K562 (cell line): ENCODE data around the gene LRRC9. TPM values are rescaled to one million over a fixed set of nuclear protein-coding genes. Genes with fewer than 3 reads are reported as not detected.

Source experiments
- ATAC-seq: fragments of 200-7000 bp; cut with Tn5 transposase; 3 replicates; pipeline ENCODE4 v1.9.1; 2020; ENCODE audit warnings: moderate library complexity
- BruUV-seq: library from RNA; stranded (reverse); fragments of 400-500 nt; replicated peaks from 2 replicates; lab custom pipeline; 2021; lab: Mats Ljungman, UMichigan
- CTCF ChIA-PET: fragments of 300-600 bp; formaldehyde crosslinking; extraction: SDS; loops from one replicate; lab custom pipeline; 2021; ENCODE audit warnings: low intra/inter-chr PET ratio; lab: Yijun Ruan, JAX
- POLR2A ChIA-PET: fragments of 300-600, 350-650 bp; sonication (Branson Sonifier 250); formaldehyde crosslinking; extraction: SDS; loops from one replicate; lab custom pipeline; 2021; ENCODE audit warnings: antibody characterized with exemption, inconsistent platforms; lab: Yijun Ruan, JAX
- DNase-seq, 4 experiments: peaks; one replicate each; pipeline versions ENCODE4 v3.0.0 to v3.0.0-alpha.2; 2011 to 2018; ENCODE audit warnings: low spot score in 3 of 4, mixed read lengths in 3 of 4; ENCODE audit errors: extremely low read depth in 1 of 4
- FAIRE-seq: peaks from 2 replicates; lab custom pipeline; 2011; peaks lifted over from hg19 to GRCh38; lab: Jason Lieb, UNC
- H2AFZ ChIP-seq: 2 replicates; pipeline ENCODE4 v1.6.0; 2011; ENCODE audit warnings: low read depth, low read length, control low read depth, inconsistent platforms
- H3K27ac ChIP-seq: fragments of 200-600 bp; 3 replicates; pipeline ENCODE4 v1.8.0; 2011; ENCODE audit warnings: low read depth, mild to moderate bottlenecking, control low read depth, inconsistent platforms, low read length, moderate library complexity, mixed read lengths; ENCODE audit errors: extremely low read depth
- H3K27me3 ChIP-seq, 2 experiments: fragments of 300-600 bp in 1 of 2; 2 replicates in 1 of 2; 3 replicates in 1 of 2; pipeline versions ENCODE4 v1.6.0 to v1.8.0; 2011; ENCODE audit warnings: inconsistent platforms in 2 of 2, low read length in 2 of 2, mild to moderate bottlenecking in 1 of 2, mixed read lengths in 1 of 2, moderate library complexity in 1 of 2; ENCODE audit not compliant: control insufficient read depth in 2 of 2, insufficient read depth in 2 of 2
- H3K36me3 ChIP-seq: fragments of 300-600 bp; 3 replicates; pipeline ENCODE4 v1.8.0; 2011; ENCODE audit warnings: mild to moderate bottlenecking, low read length, inconsistent platforms; ENCODE audit not compliant: control insufficient read depth, insufficient read depth
- H3K4me1 ChIP-seq, 2 experiments: fragments of 200-600 bp in 1 of 2; replicated peaks in 1 of 2; 2 replicates in 1 of 2; 3 replicates in 1 of 2; pipeline versions ENCODE4 v1.5.1 to v1.8.0; 2011; ENCODE audit warnings: inconsistent platforms in 2 of 2, low read length in 2 of 2, mild to moderate bottlenecking in 1 of 2, mixed read lengths in 1 of 2, moderate library complexity in 1 of 2; ENCODE audit not compliant: control insufficient read depth in 2 of 2, insufficient read depth in 2 of 2
- H3K4me2 ChIP-seq: 2 replicates; pipeline ENCODE4 v1.6.1; 2011; ENCODE audit warnings: low read length, control low read depth, inconsistent platforms, mixed read lengths; ENCODE audit not compliant: insufficient read depth
- H3K4me3 ChIP-seq: fragments of 200-600 bp; sonication (generic), shearing (Covaris generic); 2 replicates; pipeline ENCODE4 v1.5.1; 2016; ENCODE audit warnings: control low read depth, inconsistent platforms
- H3K79me2 ChIP-seq: fragments of 200-600 bp; 3 replicates; pipeline ENCODE4 v1.8.0; 2011; ENCODE audit warnings: low read length, inconsistent platforms; ENCODE audit not compliant: control insufficient read depth, insufficient read depth
- H3K9ac ChIP-seq, 2 experiments: 2 replicates each; pipeline versions ENCODE4 v1.6.0 to v1.6.1; 2011; ENCODE audit warnings: low read depth in 2 of 2, low read length in 2 of 2, control low read depth in 1 of 2, inconsistent platforms in 1 of 2, mild to moderate bottlenecking in 1 of 2, mixed read lengths in 1 of 2; ENCODE audit not compliant: insufficient read depth in 1 of 2
- H3K9me1 ChIP-seq: one replicate; pipeline ENCODE4 v1.6.0; 2011; ENCODE audit warnings: inconsistent platforms, mild to moderate bottlenecking, low read length, moderate library complexity; ENCODE audit not compliant: control insufficient read depth, insufficient read depth
- H3K9me3 ChIP-seq: replicated peaks from 2 replicates; pipeline ENCODE4 v1.5.1; 2011; ENCODE audit warnings: low read depth, low read length, inconsistent platforms; ENCODE audit not compliant: control insufficient read depth, insufficient read depth
- H4K20me1 ChIP-seq: replicated peaks from 2 replicates; pipeline ENCODE4 v1.6.1; 2011; ENCODE audit warnings: low read length, inconsistent platforms, mixed read lengths; ENCODE audit not compliant: control insufficient read depth, insufficient read depth
- CBFB ChIP-seq: sonication (generic); formaldehyde crosslinking; IDR thresholded peaks from 2 replicates; pipeline ENCODE4 v1.4.0; 2020; ENCODE audit warnings: mild to moderate bottlenecking, missing genetic modification reagents
- CCAR2 ChIP-seq: fragments of 200-400 bp; formaldehyde crosslinking; IDR thresholded peaks from 2 replicates; pipeline ENCODE4 v1.6.1; 2017; ENCODE audit warnings: mild to moderate bottlenecking, low read depth, low read length
- HNRNPK ChIP-seq: fragments of 200-400 bp; formaldehyde crosslinking; IDR thresholded peaks from one replicate; pipeline ENCODE4 v1.6.1; 2018; ENCODE audit warnings: mild to moderate bottlenecking, low read depth, low read length; ENCODE audit not compliant: poor library complexity, severe bottlenecking
- ILF3 ChIP-seq: fragments of 450-650 bp; IDR thresholded peaks from 2 replicates; pipeline ENCODE4 v1.6.1; 2018; ENCODE audit warnings: antibody characterized with exemption, mild to moderate bottlenecking, moderate library complexity, borderline replicate concordance
- JUNB ChIP-seq: fragments of 450-650 bp; formaldehyde crosslinking; conservative IDR thresholded peaks from 2 replicates; pipeline ENCODE4 v1.4.0; 2020; ENCODE audit warnings: mild to moderate bottlenecking
- MTA3 ChIP-seq: fragments of 450-650 bp; formaldehyde crosslinking; IDR thresholded peaks from 2 replicates; pipeline ENCODE4 v1.6.1; 2017; ENCODE audit warnings: mild to moderate bottlenecking, borderline replicate concordance
- NFATC3 ChIP-seq: fragments of 450-650 bp; IDR thresholded peaks from 2 replicates; pipeline ENCODE4 v1.6.1; 2017; ENCODE audit warnings: mild to moderate bottlenecking
- POLR2G ChIP-seq: fragments of 200-400 bp; formaldehyde crosslinking; IDR thresholded peaks from 2 replicates; pipeline ENCODE4 v1.6.1; 2017; ENCODE audit warnings: low read depth, mild to moderate bottlenecking, antibody characterized with exemption, low read length, moderate library complexity
- RB1 ChIP-seq: fragments of 450-650 bp; IDR thresholded peaks from 2 replicates; pipeline ENCODE4 v1.6.1; 2017; ENCODE audit warnings: low read depth, mild to moderate bottlenecking
- RBM15 ChIP-seq: fragments of 200-400 bp; formaldehyde crosslinking; IDR thresholded peaks from 2 replicates; pipeline ENCODE4 v1.6.1; 2018; ENCODE audit warnings: mild to moderate bottlenecking, low read length, moderate library complexity; ENCODE audit not compliant: insufficient read depth
- SIX5 ChIP-seq, 2 experiments: IDR thresholded peaks; 2 replicates each; pipeline ENCODE4 v1.6.1; 2011; ENCODE audit warnings: low read length in 2 of 2, borderline replicate concordance in 1 of 2, low read depth in 1 of 2, mild to moderate bottlenecking in 1 of 2, moderate library complexity in 1 of 2; ENCODE audit not compliant: insufficient read depth in 1 of 2
- ZNF143 ChIP-seq: sonication (generic); formaldehyde crosslinking; IDR thresholded peaks from 2 replicates; pipeline ENCODE4 v1.9.0; 2022; ENCODE audit warnings: mild to moderate bottlenecking, missing genetic modification reagents
- ZNF217 ChIP-seq: sonication (generic); formaldehyde crosslinking; IDR thresholded peaks from 2 replicates; pipeline ENCODE4 v1.8.0; 2022; ENCODE audit warnings: mild to moderate bottlenecking, missing genetic modification reagents
- WGBS: fragments of 100-300 bp; shearing (Covaris generic); methylation state at CpG from one replicate; pipeline ENCODE4 v1.1.6; 2016; ENCODE audit warnings: low coverage, mixed read lengths; ENCODE audit not compliant: insufficient coverage; ENCODE audit errors: missing lambda C conversion rate; 5-methylcytosine and 5-hydroxymethylcytosine counted together
- in situ Hi-C: fragments of 300-500 bp; cut with MboI; formaldehyde crosslinking; loops from 4 replicates; pipeline ENCODE4 v1.15.0; 2018; ENCODE audit warnings: inconsistent platforms, mixed read lengths
- intact Hi-C: fragments of 100-400 bp; cut with micrococcal nuclease; formaldehyde crosslinking; loops from 2 replicates; pipeline ENCODE4 v1.14.2; 2022
- polyA plus RNA-seq, 8 experiments: library from polyadenylated mRNA; depleted of rRNA in 4 of 8; stranded (reverse) in 5 of 8; unstranded in 3 of 8; fragments of >200 nt; fragmentation: Nextera tagmentation in 2 of 8; fragmentation: Illumina TruSeq in 1 of 8; extraction: Ambion mirVana in 2 of 8; extraction: Trizol in 1 of 8; gene quantifications; 2 replicates each; pipeline versions ENCODE4 v1.2.1 to v1.2.3, GENCODE V29; 2011 to 2014; ENCODE audit warnings: inconsistent platforms in 1 of 8, missing spikeins in 1 of 8
- total RNA-seq, 7 experiments: library from RNA; depleted of rRNA in 6 of 7; stranded (reverse); fragments of >200 nt in 6 of 7; fragmentation: Illumina TruSeq in 2 of 7; extraction: Trizol in 2 of 7; gene quantifications; 2 replicates each; pipeline versions ENCODE4 v1.2.1 to v1.2.3, GENCODE V29; 2011 to 2021; ENCODE audit warnings: low replicate concordance in 1 of 7
- TF ChIP-seq, protein P1 (sequence below): sonication (generic); formaldehyde crosslinking; IDR thresholded peaks from 2 replicates; pipeline ENCODE4 v1.8.1; 2022; ENCODE audit warnings: missing genetic modification reagents

Gene LRRC9
- total and polyA plus RNA-seq, 9 of the 15 experiments (the other 6 are each of a cell fraction or from before 2014, with no cell fraction given): not detected

DNA sequence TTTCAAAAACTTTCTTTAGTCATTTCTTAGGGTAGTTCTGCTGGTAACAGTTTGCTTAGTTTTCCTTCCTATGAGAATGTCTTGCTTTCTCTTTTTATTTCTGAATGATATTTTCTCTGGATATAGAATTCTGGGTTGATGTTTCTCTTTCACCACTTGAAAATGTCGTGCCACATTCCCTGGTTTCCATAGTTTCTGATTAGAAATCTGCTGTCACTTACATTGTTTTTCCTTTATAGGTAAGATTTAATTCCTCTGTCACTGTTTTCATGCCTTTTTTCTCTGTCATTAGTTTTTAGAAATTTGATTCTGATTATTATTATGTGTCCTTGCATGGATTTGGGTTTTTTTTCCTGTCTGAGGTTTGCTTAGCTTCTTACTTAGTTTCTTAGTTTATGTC is 94.5 kb downstream of the LRRC9 start:
- no peak for TF ChIP-seq ILF3
- TF ChIP-seq RB1: no peak
- TF ChIP-seq HNRNPK: no peak
- no peak for TF ChIP-seq CBFB
- no peak for TF ChIP-seq NFATC3
- TF ChIP-seq, all 486 proteins: peak for 0
- ATAC-seq (no peak), FAIRE-seq (no peak), DNase-seq (no peak)
- 8% methylated on average over 1 of the region's 1 CpG for WGBS
- no peak overlapping the region for H3K9ac ChIP-seq
- no peak overlapping the region for H3K4me3 ChIP-seq
- in situ Hi-C loops (no loop called here), intact Hi-C loops (no loop called here)
- H3K4me1 ChIP-seq: no peaks in the 10 kb centered on the region
- H4K20me1 ChIP-seq: no peaks in the 10 kb centered on the region
- H3K79me2 ChIP-seq: no peaks in the 10 kb centered on the region
- H3K27me3 ChIP-seq: no peaks in the 10 kb centered on the region
- ChIA-PET CTCF (no interaction called here), POLR2A (no interaction called here)
- no peaks in the 10 kb centered on the region for H3K36me3 ChIP-seq
- no peaks in the 10 kb centered on the region; the same call in 1 of the 2 replicates for H3K9me3 ChIP-seq
- no TSS peak for BruUV-seq
- no peaks in the 10 kb centered on the region for H3K9me1 ChIP-seq
- H3K4me2 ChIP-seq: no peak overlapping the region
- H2AFZ ChIP-seq: no peak overlapping the region
- H3K27ac ChIP-seq: no peak overlapping the region

DNA sequence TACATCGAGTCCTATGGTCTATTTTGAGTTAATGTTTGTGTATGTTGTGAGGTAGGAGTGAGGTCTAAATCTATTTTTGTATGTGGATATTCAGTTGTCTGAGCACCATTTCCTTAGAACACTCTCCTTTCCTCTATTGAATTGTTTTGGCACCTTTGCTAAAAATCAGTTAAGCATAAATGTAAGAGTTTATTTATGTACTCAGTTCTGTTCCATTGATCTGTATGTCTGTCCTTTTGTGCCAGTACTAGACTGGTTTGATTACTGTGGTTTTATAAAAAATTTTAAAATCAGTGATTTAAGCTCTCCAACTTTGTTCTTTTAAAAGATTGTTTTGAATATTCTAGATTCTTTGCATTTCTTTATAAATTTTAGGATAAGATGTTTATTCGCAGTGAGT is 101.7 kb downstream of the LRRC9 start:
- no peaks in the 10 kb centered on the region for H3K9me3 ChIP-seq
- no peaks in the 10 kb centered on the region for H3K9me1 ChIP-seq
- no peak overlapping the region for H3K27ac ChIP-seq
- H3K36me3 ChIP-seq: no peaks in the 10 kb centered on the region
- H3K4me3 ChIP-seq: no peak overlapping the region
- BruUV-seq: no TSS peak
- ATAC-seq: no peak
- ChIA-PET CTCF (no interaction called here), POLR2A (no interaction called here)
- intact Hi-C loops (no loop called here), in situ Hi-C loops (no loop called here)
- no peak overlapping the region for H3K4me2 ChIP-seq
- no peak overlapping the region for H3K9ac ChIP-seq
- no peak overlapping the region for H2AFZ ChIP-seq
- no peaks in the 10 kb centered on the region for H4K20me1 ChIP-seq
- TF ChIP-seq SIX5 (IDR thresholded peaks at IDR 0.05; ENCODE audit: borderline replicate concordance in 1 of 2, insufficient read depth in 1 of 2, low read depth in 1 of 2, low read length in 2 of 2) (no peak), POLR2G (no peak), ZNF143 (CRISPR knock-in tag) (no peak), CCAR2 (no peak), ZNF217 (no peak), MTA3 (no peak), JUNB (CRISPR knock-in tag) (no peak), RBM15 (no peak)
- TF ChIP-seq, protein P1, sequence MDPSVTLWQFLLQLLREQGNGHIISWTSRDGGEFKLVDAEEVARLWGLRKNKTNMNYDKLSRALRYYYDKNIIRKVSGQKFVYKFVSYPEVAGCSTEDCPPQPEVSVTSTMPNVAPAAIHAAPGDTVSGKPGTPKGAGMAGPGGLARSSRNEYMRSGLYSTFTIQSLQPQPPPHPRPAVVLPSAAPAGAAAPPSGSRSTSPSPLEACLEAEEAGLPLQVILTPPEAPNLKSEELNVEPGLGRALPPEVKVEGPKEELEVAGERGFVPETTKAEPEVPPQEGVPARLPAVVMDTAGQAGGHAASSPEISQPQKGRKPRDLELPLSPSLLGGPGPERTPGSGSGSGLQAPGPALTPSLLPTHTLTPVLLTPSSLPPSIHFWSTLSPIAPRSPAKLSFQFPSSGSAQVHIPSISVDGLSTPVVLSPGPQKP (CRISPR knock-in tag): no peak
- no peaks in the 10 kb centered on the region for H3K4me1 ChIP-seq
- H3K79me2 ChIP-seq: no peaks in the 10 kb centered on the region
- no peaks in the 10 kb centered on the region for H3K27me3 ChIP-seq
- WGBS: 0% methylated on average over 2 of the region's 2 CpGs
- no peak for FAIRE-seq
- no peak for DNase-seq
